GM12891 (cell line): ENCODE data around the gene CDHR3.

Experiments
- POLR2A ChIP-seq: IDR thresholded peaks from 2 replicates; pipeline ENCODE4 v1.6.1; 2011; ENCODE audit warnings: low read depth, low read length, control low read depth
- POLR2AphosphoS5 ChIP-seq: IDR thresholded peaks from 2 replicates; pipeline ENCODE4 v1.6.1; 2011; ENCODE audit warnings: low read depth, low read length, control low read depth
- TAF1 ChIP-seq: IDR thresholded peaks from 2 replicates; pipeline ENCODE4 v1.6.1; 2011; ENCODE audit warnings: low read depth, low read length, control low read depth

- TF ChIP-seq POLR2A (no peak), POLR2AphosphoS5 (no peak), TAF1 (no peak)
These were observed 107.1 kb downstream of the CDHR3 start for GRCh38 chr7:106070201-106070551.
